Tibial nerve (tissue), 4 donors: ENCODE results near the gene CXorf49B.

Experiments used
- EP300 ChIP-seq, 2 donors: sonication (generic); formaldehyde crosslinking; IDR thresholded peaks; one replicate each; pipeline ENCODE4 v1.6.1; 2017; ENCODE audit warnings: antibody characterized with exemption in 2 of 2, mild to moderate bottlenecking in 1 of 2
- POLR2A ChIP-seq, 2 donors: fragments of 450-650 bp; IDR thresholded peaks; one replicate each; pipeline ENCODE4 v1.6.1; 2017; ENCODE audit warnings: antibody characterized with exemption in 2 of 2, mild to moderate bottlenecking in 2 of 2, moderate library complexity in 2 of 2
- TF ChIP-seq, protein P1 (sequence below), 5 experiments: fragments of 200-600 bp in 3 of 5; fragments of 450-650 bp in 2 of 5; sonication (generic) in 3 of 5; IDR thresholded peaks; one replicate each; pipeline ENCODE4 v1.5.1; 2016 to 2019; ENCODE audit warnings: antibody characterized with exemption in 5 of 5, mild to moderate bottlenecking in 3 of 5, moderate library complexity in 2 of 5

GRCh38 chrX:71814123-71814912 lies 51.2 kb downstream of the CXorf49B start:
- TF ChIP-seq, protein P1, sequence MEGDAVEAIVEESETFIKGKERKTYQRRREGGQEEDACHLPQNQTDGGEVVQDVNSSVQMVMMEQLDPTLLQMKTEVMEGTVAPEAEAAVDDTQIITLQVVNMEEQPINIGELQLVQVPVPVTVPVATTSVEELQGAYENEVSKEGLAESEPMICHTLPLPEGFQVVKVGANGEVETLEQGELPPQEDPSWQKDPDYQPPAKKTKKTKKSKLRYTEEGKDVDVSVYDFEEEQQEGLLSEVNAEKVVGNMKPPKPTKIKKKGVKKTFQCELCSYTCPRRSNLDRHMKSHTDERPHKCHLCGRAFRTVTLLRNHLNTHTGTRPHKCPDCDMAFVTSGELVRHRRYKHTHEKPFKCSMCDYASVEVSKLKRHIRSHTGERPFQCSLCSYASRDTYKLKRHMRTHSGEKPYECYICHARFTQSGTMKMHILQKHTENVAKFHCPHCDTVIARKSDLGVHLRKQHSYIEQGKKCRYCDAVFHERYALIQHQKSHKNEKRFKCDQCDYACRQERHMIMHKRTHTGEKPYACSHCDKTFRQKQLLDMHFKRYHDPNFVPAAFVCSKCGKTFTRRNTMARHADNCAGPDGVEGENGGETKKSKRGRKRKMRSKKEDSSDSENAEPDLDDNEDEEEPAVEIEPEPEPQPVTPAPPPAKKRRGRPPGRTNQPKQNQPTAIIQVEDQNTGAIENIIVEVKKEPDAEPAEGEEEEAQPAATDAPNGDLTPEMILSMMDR (IDR thresholded peaks at IDR 0.05) = no peak
- TF ChIP-seq POLR2A (IDR thresholded peaks at IDR 0.05) = no peak
- no peak for TF ChIP-seq EP300 (IDR thresholded peaks at IDR 0.05)
